Right kidney (tissue), 9 donors: ENCODE measurements around the gene UPK2.

ENCODE experiments used
- DNase-seq: peaks from one replicate; pipeline ENCODE4 v3.0.0-alpha.2; 2016
- long read RNA-seq, 8 donors: transcript quantifications; one replicate each; lab custom pipeline, GENCODE V29; 2026

The UPK2 gene
- long read RNA-seq, donor 1, partial matches to known transcripts = 15 of 19 reads
- long read RNA-seq, donor 1, other reads (novel, unspliced or antisense) = 0 of 19 reads
- long read RNA-seq, donor 2 = 0 reads
- long read RNA-seq, donor 3, partial matches to known transcripts = 0 of 1 reads
- long read RNA-seq, donor 3, other reads (novel, unspliced or antisense) = 0 of 1 reads
- long read RNA-seq, donor 4, transcript UPK2-201 (5 exons, 916 nt) = major isoform, 5 of 3,720 reads
- long read RNA-seq, donor 4, partial matches to known transcripts = 3,562 of 3,720 reads
- long read RNA-seq, donor 4, other reads (novel, unspliced or antisense) = 153 of 3,720 reads
- long read RNA-seq, donor 5, partial matches to known transcripts = 5,529 of 5,817 reads
- long read RNA-seq, donor 5, other reads (novel, unspliced or antisense) = 288 of 5,817 reads
- long read RNA-seq, donor 6, transcript UPK2-201 (5 exons, 916 nt) = major isoform, 5 of 21 reads
- long read RNA-seq, donor 6, partial matches to known transcripts = 16 of 21 reads
- long read RNA-seq, donor 6, other reads (novel, unspliced or antisense) = 0 of 21 reads
- long read RNA-seq, donor 7, transcript UPK2-201 (5 exons, 916 nt) = major isoform, 13 of 32 reads
- long read RNA-seq, donor 7, partial matches to known transcripts = 19 of 32 reads
- long read RNA-seq, donor 7, other reads (novel, unspliced or antisense) = 0 of 32 reads
- long read RNA-seq, donor 8 = 0 reads

DNA sequence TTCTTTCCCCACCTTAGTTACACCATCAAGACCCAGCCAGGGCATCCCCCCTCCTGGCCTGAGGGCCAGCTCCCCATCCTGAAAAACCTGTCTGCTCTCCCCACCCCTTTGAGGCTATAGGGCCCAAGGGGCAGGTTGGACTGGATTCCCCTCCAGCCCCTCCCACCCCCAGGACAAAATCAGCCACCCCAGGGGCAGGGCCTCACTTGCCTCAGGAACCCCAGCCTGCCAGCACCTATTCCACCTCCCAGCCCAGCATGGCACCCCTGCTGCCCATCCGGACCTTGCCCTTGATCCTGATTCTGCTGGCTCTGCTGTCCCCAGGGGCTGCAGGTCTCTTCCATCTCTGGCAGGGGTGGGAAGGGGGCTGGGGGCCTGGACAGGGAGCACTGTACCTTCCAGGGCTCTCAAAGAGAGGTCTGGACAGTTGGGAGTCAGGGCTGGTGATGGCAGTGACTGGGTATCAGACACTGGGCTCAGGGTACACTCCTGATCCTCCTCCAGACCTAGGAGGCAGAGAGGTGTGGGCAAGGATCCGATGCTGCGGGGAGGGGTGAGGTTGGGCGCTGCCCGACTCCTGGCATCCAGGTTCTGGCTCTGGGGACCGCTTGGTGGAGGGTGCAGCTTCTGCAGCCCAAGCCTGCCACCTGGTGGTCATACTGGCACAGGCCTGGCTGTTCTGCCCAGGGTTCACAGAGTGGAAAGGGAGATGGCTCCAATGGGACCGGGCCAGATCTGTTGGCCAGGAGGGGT lies at the start of gene UPK2:
UPK2 (plus strand) TSS at position 205 of the 753 bp plus-strand sequence; CDS start at position 258, 53 bp downstream.
- DNase-seq = peak; percentile 78

DNA sequence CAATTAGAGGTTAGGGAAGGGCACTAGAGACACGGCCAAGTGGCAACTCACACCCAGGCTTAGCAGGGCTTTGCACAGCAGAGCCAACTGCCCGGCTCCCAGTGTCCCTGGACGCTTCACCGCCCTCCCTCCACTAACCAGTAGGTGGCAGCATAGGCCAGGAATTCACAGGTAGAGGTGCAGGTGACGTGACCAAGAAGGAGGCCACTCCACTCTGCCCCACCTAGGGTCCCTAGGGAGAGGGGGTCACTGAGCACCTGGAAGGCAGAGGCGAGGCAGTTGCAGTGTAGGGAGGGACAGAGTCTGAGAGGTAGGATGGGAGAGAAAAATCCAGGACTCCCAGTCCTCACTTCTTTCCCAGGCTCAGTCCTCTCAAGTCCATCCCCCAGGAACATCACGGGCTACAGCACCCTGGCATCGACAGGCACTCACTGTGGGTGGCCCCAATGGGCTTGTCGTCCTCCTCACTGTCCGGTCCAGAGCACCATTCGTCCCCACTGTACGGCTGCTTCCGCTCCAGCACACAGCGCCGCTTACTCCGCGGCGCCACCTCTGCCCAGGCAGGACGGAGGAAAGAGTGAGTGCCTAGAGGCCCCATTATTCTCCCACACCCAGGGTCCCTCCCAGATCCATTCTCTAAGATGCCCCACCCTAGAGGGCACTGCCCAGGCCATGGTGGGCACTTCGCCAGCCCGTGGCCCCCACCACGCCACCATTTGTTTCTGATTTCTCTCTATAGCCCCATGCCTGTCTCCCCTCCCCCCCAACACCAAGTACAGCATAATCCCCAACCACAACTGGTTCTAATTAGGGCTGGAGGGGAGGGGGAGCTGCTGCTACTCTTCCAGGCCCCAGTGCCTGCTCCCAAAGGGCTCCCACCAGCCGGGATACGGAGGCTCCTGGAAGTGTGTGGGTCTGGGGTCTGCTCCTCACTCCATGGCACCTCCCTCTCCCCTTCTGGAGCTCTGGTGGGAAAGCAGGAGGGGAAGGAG lies 48.8 kb upstream of the UPK2 start:
- DNase-seq = peak; percentile 84

DNA sequence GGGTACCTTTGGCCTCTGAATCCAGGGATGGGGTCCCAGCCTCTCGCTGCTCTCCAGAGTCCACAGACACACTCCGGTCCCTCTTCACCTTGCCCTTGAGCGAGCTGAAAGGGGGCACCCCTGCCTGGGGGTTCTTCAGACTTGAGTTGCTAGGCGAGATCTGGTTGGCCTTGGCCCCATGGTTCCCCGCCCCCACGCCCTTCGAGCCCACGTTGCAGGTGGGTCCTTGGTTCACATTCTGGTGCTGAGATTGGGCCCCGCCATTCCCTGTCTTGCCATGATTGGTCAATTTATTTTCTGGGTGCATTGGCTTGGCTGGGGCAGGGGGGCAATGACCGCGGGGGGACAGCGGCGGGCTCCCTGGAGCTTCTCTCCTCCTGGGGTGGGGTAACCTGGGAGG lies 47.8 kb upstream of the UPK2 start:
- DNase-seq = no peak

DNA sequence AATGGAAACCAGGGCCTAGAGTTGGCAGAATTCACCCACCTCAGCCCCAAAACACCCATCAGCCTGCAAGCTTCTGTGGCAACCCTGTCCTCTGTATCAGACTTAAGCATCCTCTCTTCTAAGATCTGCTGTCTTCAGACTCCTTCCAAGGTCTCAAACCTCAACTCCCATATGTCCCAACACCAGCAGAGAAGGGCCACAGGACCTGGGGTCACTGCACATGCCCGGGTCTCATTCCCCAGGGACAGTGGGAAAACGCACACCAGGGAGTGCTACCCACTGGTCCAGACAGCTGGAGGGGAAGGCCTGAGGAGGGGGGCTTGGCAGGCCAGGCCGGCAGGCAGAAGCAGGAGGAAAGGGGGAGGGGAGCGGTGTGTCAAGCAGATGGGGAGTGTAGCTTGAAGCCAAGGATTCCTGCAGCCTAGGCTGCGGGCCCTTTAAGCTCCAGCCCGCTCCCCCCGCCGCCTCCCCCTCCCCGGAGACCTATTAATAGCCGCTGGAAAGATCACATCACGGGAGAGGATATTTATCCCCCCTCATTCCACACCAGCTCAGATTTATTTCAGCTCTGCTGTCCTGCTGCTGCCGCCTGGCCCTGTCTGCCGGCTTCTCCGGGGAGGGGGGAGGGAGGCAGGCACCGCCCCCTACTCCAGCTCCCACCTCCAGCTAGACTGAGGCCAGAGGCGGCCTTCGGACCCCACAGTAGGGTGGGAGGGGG lies 47.0 kb upstream of the UPK2 start:
- peak; percentile 76 for DNase-seq

DNA sequence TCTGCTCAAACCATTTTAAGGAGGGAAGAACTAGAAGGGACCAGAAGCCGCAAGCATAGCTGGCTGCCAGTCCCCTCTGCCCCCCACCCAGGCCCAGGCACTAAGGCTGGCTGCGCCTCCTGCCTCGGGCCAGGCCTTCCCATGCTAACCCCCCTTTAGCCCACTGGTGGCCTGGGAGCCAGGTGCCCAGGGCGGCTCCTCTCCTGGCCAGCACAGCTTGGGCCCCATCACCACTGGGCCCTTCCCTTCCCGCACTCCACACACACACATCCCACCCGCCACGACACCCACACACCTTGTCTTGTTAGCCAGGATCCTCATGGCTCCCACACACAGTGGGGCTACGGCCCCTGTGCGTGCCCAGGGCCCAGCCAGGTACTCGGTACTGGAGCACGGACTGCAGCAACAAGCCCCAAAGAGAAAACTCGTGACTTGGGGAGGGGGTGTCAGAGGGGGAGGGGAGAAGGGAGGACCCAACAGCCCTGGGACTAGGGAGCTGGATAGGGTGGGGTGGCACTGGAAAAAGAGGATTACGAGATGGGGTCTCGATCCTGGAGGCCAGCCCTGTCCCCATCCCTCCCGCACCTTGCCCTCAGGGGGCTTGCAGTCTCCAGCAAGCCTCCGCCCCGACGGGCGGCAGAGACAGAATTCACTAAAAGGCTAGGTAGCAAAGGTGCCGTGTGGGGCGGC lies 46.3 kb upstream of the UPK2 start:
- peak; percentile 85 for DNase-seq

DNA sequence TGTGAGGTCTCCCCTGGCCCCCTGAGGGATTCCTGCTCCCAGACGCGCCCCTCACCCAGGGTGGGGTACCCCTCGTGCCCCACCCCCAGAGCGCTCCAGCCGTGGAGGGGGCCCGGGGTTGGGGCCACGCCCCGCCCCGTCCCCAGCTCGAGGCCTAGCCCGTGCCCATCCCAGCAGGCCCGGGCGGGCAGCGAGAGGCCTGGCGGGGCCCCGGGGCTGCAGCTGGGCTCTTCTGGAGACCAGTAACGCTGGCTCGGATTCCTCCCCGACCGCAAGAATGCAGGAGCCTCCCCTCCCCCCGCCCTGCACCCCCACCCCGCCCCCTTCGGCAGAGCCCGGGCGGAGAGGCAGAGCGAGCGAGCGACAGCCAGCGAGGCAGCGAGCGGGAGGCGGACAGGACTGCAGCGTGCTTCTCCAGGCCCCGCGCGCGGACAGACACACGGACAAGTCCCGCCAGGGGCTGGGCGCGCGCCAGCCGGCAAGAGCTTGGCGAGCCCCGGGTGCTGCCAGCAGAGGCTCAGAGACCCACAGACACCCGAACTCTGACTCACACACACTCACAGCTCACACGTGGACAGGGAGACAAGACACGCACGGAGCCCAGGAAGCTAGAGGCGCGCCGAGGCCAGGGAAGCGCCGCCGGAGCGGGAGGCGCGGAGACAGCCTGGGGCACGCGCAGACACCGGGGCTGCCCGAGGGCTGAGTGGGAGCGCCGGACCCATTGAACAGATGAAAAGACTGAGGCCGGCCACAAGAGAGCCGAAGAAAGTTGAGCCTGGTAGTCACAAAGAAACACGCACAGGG lies 45.6 kb upstream of the UPK2 start:
- peak; percentile 88 for DNase-seq

DNA sequence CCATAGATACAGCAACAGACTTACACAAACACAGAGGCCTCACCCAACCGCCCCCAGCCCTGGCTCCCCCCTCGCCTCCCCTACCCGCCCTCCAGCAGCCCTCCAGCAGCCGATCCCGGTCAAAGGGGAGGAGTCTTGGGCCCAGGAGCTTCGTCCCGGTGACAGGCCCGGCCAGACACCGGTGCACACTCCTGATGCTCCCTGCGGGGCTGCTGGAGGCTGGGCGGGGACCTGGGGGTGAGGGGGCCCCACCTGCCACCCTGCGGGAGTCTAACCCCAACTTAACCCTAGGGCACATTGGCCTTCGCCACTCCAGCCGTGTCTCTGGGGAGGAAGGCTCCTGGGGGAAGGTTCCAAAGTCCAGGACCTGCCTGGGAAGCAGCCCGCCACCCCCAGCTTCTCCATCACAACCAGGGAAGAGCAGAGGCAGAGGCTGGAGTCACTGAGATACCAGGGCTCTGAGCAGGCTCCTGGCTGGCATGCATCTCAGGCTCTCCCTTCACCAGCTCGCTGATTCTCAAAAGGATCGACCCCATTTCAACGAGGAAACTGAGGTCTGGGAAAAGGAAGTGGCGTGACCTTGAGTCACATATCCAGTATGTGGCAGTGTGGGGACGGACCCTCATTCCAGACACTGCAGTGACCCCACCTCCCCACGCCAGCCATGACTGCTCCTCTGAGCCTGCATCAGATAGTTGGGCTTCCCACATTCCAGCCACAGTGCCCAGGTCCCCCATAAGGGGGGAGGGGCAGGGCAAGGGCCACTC lies 44.8 kb upstream of the UPK2 start:
- DNase-seq = peak; percentile 72

DNA sequence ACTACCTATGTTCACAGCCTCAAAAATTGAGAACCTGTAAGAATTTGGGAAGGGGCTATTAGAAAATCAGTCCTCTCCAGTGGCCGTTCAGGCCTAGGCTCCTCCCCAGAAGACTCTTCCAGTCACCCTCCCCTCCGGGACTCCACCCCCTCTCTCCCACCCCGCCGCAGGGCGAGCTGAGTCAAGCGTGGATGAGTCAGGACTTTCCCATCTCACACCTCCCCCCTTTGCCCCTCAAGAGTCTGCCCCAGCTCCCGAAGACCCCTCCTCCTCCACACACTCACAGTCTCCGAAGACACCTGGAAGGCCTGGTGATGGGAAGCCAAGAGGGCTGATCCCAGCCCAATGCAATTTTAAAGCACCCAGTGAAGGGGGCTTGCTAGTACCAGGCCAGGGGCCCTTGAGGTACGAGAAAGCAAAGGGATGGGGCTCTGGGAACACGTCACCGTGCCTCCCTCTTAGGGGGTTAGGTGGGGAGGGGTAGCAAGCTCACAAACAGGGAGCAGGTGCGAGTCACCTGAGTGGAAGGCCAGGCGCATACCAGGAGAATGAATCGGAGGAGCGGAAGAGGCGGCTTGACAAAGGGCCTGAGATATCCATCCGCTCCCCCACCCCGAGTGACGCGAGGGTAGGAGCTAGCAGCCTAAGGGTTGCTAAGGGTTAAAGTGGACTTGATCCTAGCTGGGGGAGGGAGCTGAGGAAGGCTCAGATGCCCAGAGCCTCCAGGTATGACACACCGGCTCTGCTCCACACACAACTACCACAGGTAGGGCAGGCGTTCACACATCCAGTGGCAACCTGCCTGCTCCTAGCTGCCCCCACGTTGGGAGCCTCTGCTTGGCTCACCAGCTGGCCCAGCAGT lies 44.0 kb upstream of the UPK2 start:
- DNase-seq = peak; percentile 62

DNA sequence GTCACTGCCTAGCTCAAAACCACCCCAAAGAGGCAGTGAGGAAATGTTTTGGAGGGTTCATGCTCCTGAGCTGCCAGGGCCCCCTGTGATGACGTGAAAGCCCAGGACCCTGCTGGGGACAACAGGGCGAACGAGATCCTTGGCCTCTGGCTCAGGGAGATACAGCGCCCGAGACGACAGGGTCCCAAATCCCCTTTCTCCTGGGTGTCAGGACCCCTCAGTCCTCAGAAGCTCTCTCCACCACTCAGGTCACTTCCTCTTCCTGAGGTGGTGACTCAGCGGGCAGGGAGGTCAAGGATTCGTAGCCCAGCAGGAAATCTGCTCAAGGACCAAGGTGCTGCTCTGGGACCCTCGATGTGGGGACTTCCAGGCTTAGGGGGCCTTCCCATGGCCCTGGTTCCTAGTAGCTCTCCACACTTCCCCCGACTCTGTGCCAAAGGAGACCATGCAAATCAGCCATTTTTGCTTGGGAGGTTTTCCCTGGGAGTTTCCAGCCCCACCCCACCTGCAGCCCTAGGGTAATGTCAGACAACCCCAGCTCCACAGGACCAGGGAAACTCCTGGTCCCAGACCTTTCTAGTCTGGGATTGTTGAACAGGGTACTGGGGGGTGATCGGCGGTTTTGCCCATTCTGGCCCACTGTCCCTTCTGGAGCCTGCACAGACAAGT lies 43.2 kb upstream of the UPK2 start:
- DNase-seq = no peak

DNA sequence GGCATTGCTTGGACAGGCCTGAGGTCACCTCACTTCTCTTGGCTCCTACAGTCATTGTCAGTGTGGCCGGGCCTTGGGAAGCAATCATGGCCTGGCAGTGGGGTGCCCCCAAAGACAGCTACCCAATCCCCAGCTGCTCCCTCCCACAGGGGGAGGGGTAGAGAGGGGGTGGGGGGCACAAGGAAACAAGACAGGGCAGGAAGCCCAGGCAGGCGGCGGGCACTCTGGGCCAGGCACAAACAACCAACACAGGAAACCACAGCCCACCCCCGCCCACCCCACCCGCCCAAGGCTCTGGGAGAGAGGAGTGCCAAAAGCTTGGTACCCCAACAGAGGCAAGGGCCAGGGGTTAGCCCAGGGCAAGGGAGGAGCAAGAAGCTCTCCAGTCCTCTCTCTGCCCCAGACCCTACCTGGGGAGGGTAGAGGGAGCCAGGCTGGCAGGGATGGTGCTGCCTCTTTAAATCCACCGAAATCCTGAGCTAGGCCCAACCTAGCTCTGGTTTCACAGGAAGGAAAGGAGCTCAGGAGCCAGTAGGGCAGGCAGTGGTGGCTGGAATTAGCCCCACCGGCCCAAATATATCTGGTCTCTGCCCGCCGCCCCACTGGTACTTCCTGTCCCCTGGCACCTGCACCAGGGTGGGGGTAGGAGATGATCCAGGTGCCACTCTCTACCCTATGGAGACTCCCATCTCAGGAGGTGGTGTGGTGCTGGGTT lies 42.5 kb upstream of the UPK2 start:
- DNase-seq = peak; percentile 44

DNA sequence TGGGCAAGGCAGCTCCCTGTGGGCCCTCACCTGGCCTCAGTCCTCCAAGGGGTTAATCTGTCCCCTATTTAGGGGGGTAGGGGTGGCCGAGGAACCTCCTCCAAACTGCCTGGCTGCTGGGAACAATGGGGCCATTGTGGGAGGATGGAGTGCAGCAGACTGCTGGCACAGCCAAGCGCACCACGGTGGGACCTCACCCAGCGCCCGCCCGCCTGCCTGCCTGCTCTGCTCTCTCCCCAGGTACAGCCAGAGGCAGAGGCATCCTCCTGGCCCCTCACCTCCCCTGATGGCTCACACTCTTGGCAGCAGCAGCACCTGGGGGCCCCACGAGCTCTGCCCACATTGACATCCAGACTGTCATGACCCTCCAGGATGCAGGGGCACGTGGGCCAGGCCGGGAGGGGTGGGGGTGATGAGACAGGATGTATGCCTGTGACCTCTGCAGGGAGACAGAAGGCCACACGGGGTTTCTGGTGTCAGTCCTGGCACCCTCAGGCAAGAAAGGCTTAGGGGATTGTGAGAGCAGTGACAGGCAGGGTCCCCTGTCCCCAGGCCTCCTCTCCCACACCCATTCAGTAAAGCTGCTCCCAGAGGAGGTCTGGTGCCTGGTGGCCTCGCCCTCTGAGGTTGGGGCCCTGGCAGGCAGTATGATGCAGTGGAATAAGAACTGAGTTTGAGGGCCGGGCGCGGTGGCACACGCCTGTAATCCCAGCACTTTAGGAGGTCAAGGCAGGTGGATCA lies 41.8 kb upstream of the UPK2 start:
- peak; percentile 48 for DNase-seq

DNA sequence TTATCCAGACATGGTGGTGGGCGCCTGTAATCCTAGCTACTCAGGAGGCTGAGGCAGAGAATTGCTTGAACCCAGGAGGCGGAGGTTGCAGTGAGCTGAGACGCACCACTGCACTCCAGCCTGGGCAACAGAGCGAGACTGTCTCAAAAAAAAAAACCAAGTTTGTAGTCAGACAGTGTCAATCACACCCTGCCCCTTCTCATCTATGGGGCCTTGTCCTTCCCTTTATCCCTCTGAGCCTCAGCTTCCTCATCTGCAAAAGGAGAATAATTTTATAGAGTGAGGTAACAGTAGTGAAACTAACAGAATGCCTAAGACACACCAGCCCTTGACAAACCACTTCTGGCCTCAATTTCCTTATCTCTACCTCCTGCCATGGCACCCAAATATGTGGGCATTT lies 41.1 kb upstream of the UPK2 start:
- DNase-seq = no peak

DNA sequence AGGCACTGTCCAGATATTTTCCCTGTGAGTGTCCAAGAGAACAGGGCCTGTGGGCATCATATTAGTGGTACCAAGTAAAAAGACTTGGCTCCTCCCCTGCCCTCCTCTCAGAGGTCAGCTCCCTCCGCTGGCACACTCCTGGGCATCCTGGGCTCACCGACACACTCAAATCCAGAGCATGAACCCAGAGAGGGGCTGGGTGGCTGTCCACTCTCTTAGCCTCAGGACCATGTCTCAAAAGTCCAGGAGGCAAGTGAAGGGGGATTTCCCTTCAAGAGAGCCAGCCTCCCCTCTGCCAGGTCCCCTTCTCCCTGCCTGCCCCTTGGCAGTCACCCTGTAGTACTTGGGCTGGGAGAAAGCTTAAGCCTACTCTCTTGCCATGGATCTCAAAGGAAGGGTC lies 40.7 kb upstream of the UPK2 start:
- DNase-seq = no peak

DNA sequence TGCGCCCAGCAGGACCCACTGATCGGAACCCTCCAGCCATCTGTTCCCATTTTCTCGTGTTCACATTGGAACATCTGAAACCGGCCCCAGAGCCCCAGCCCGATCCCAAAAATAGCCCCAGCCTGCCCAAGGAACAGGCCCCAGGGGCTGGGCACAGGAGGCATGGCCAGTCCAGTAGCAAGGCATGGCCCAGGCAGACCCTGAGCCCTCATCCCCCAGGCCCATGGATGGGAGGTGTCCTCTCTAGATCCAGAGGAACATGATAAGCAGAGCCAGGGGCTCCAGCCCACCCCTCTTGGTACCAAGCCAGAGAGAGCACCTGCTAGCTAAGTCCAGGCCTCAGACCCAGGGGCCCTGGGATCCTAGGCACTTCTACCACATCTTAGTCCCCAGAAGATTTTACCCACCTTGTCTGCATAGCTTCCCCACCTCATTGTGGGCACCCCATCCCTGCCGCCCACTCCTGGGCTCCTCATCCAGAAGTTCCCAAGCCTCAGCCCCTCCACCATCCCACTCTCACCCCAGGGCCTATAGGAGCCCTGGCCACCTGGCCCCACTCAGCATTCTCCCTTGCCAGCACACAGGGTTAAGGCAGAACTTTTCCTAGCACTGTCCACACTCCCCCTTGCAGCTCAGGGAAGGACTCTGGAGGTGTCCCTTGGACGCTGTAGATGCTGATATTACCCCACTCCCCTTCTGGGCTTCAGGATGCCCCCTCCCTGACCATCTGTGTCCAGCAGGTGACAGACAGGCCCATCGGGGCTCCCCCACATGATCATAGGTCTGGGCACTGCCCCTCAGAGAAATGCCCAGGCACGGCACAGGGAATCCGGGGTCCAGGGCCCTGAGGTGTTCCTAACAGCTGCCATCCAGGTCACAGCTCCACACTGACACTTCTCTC lies 39.9 kb upstream of the UPK2 start:
- no peak for DNase-seq
